ENCODE results near the gene KAT2B.
"Not testable (repeated sequence)": the region's sequence is repeated elsewhere in the genome, so short reads cannot be mapped to it uniquely, and the experiment has no call there.

The KAT2B gene

GRCh38 chr3:20042331-20042730 is 2.1 kb downstream of the KAT2B start:
- no peak overlapping the region for H3K4me3 ChIP-seq (ENCODE audit: low read depth, low read length)
- TF ChIP-seq, protein P1, sequence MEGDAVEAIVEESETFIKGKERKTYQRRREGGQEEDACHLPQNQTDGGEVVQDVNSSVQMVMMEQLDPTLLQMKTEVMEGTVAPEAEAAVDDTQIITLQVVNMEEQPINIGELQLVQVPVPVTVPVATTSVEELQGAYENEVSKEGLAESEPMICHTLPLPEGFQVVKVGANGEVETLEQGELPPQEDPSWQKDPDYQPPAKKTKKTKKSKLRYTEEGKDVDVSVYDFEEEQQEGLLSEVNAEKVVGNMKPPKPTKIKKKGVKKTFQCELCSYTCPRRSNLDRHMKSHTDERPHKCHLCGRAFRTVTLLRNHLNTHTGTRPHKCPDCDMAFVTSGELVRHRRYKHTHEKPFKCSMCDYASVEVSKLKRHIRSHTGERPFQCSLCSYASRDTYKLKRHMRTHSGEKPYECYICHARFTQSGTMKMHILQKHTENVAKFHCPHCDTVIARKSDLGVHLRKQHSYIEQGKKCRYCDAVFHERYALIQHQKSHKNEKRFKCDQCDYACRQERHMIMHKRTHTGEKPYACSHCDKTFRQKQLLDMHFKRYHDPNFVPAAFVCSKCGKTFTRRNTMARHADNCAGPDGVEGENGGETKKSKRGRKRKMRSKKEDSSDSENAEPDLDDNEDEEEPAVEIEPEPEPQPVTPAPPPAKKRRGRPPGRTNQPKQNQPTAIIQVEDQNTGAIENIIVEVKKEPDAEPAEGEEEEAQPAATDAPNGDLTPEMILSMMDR (conservative IDR thresholded peaks at IDR 0.05; ENCODE audit: low read depth, low read length): no peak
- DNase-seq (ENCODE audit: low read depth): no peak

GRCh38 chr3:20043396-20043795 is 3.1 kb downstream of the KAT2B start:
- TF ChIP-seq, protein P1 (conservative IDR thresholded peaks at IDR 0.05; ENCODE audit: low read depth, low read length): no peak
- peak; percentile 57 for DNase-seq (ENCODE audit: low read depth)

GRCh38 chr3:20043825-20044224 is 3.6 kb downstream of the KAT2B start:
- TF ChIP-seq, protein P1 (conservative IDR thresholded peaks at IDR 0.05; ENCODE audit: low read depth, low read length): no peak
- no peak overlapping the region for H3K4me3 ChIP-seq (ENCODE audit: low read depth, low read length)
- no peak for DNase-seq (ENCODE audit: low read depth)

More at GRCh38 chr3:20043396-20043795, 3.1 kb downstream of the KAT2B start:
- H3K4me3 ChIP-seq (ENCODE audit: low read depth, low read length): no peak overlapping the region

GRCh38 chr3:20045141-20045540 is 4.9 kb downstream of the KAT2B start:
- not testable (repeated sequence) for H3K4me3 ChIP-seq (ENCODE audit: low read depth, low read length); DNase-seq (ENCODE audit: low read depth)

GRCh38 chr3:20046556-20046955 is 6.3 kb downstream of the KAT2B start:
- TF ChIP-seq, protein P1 (conservative IDR thresholded peaks at IDR 0.05; ENCODE audit: low read depth, low read length): no peak
- DNase-seq (ENCODE audit: low read depth): no peak
- no peak overlapping the region for H3K4me3 ChIP-seq (ENCODE audit: low read depth, low read length)

GRCh38 chr3:20047341-20047779 is 7.1 kb downstream of the KAT2B start:
- no peak overlapping the region for H3K4me3 ChIP-seq (ENCODE audit: low read depth, low read length)
- DNase-seq (ENCODE audit: low read depth): no peak
- TF ChIP-seq, protein P1 (conservative IDR thresholded peaks at IDR 0.05; ENCODE audit: low read depth, low read length): no peak

- TF ChIP-seq, protein P1 (conservative IDR thresholded peaks at IDR 0.05; ENCODE audit: low read depth, low read length): no peak
- H3K4me3 ChIP-seq (ENCODE audit: low read depth, low read length): no peak overlapping the region
- DNase-seq (ENCODE audit: low read depth): no peak
Observed at GRCh38 chr3:20047976-20048883, 8.0 kb downstream of the KAT2B start.

Measured in choroid plexus epithelial cell (primary cell).